ENCODE data around the gene CD40LG.

- TF ChIP-seq CTCF (IDR thresholded peaks at IDR 0.05) (no peak), EZH2 (IDR thresholded peaks at IDR 0.05) (no peak)
Observed at GRCh38 chrX:136598631-136599030, 49.3 kb upstream of the CD40LG start.
